GM10847 (cell line): ENCODE results near the gene PLXDC1.

Experiments
- POLR2A ChIP-seq: IDR thresholded peaks from 2 replicates; pipeline ENCODE4 v1.6.1; 2011; ENCODE audit not compliant: insufficient read length; ENCODE audit errors: extremely low read depth

PLXDC1 gene

DNA sequence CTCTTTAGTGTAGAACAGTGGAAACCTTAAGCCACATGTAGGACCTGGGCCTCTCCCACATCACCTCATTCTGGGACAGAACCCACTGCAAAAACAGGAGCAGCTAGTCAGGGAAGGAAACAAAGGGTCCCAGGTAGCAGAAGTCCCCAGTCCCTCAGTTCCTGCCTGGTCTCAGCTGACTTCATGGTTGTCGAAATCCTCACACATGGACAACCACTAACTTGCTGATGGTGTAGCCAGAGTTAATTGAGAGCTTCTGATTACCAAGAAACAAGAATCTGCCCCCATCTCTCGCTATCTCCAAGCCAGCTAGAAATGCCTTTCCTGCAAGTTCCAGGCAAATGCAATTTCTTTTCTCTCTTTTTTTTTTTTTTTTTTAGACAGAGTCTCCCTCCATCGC lies 18.1 kb upstream of the PLXDC1 start:
- TF ChIP-seq POLR2A = no peak

DNA sequence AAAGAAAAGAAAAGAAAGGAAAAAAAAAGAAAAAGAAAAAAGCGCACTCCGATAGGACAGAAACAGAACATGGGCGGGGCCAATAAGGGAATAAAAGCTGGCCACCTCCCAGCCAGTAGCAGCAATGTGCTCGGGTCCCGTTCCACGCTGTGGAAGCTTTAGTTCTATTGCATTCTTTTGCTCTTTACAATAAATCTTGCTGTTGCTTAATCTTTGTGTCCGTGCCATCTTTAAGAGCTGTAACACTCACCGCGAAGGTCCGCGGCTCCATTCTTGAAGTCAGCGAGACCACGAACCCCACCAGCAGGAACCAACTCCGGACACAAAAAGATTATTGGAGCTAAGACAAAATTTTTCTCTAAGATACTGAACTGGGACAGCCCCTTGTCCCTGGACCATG lies 17.7 kb upstream of the PLXDC1 start:
- TF ChIP-seq POLR2A = no peak

DNA sequence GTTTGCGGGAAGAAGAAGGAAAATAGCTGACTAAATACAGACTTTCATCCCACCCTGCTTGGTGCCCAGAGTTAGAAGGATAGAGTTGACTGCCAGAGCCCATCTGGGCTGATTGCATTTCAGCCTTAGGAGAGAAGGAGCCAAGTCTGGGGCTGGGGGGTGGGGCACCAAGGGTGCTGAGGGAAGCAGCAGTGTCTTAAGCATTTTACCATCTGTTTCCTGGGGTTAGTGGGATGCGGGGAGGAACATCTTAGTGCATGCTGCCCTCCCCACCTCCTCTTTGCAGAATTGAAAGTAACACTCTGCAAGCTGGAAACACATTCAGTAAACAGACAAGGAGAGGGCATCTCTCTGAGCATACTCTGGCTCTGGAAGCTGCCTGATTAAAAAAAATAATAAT lies 16.0 kb upstream of the PLXDC1 start:
- TF ChIP-seq POLR2A = no peak

DNA sequence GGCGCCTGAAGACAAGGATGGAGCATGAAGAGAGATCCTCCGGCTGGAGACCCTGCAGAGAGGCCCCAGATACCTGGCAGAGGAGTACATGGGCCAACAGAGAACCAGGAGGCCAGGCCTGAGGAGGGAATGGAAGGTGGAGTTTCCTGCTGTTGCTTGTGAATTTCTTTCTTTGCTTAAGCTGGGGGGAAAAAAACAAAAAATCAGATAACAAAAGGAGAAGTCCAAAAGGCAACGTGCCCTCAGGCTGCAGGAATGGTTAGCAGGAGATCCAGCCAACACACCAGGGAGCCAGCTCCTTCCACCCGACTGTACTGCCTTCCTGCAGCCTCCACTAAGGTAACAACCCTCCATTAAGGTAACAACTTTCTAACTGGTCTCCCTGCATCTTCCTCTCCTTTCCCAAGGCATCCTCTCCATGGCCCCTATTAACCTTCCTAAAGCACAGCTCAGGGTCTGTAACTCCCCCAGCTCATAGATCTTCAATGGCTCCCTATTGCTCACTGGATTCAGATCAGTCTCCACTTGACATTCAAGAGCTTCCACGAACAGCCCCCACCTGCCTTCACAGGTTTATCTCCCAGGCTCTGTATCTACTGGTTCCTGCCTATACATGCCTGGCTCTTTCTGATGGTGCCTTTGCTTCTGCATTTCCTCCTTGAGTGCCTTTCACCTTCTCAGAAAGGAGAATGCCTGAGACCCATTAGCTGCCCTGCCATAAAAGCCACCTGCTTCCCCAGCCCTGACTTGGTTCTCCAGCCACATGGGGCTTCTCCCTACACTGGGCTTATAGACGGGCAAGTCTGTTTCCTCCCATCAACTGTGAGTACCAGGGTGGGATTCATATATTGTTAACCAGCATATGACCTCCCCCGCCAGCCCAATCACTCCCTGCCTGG lies 15.2 kb upstream of the PLXDC1 start:
- TF ChIP-seq POLR2A = no peak

DNA sequence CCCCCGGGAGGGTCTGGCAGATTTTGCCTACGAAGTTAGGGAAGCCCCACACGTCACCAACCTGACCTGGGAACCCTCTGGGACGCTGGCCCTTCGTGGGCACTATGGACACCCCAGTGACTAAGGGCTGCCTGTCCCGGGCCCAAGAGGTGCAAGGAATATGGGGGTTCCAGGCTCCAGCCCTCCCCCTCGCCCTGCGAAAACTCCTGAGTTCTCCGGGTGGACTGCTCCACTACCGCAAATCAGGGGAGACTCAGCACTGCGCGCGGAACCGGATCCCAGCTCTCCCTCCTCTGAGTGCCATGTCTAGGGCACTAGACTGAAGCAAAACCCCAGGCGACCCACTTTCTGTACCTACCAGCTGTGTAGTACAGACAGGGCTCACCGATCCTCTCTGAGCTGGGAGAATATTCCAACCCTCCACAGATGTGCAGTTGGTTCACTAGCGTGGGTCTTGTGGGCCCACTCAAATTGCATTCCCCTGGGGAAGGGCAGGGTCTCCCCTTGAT lies 14.5 kb upstream of the PLXDC1 start, which contains the start of gene ARL5C:
Gene ARL5C (minus strand): TSS at position 321 of the 509 bp plus-strand sequence. CDS start 401 bp downstream, outside the sequence.
- TF ChIP-seq POLR2A = no peak

DNA sequence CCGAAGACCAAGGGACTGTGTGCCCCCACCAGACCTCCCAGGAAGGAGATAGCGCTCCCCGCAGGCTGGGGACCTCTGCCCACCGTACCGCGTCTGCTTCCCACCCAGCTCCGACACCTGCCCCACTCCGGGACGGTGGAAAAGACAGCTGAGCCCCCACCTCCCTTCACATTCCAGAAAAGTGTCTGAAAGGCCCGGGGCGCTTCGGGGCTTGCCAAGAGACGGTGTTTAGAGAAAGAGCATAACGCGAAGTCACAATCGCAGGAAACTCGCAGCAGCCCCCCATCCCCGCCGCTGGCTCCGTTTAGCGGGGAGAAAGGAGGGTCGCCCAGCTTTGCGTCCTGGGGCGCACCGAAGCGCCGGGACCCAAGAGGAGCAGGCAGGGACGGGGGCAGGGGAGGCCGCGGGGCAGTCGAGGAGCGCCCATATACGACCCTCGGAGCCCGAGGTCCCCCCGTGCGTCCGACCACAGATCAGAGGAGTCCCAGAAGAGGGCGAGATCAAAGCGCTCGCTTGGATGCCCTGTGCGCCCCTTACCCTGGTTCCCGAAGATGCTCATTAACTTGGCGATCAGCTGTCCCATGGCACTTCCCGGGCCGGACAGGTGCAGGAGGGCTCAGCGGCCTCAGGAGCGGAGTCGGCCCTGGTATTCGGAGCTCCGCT lies 13.9 kb upstream of the PLXDC1 start:
- no peak for TF ChIP-seq POLR2A

DNA sequence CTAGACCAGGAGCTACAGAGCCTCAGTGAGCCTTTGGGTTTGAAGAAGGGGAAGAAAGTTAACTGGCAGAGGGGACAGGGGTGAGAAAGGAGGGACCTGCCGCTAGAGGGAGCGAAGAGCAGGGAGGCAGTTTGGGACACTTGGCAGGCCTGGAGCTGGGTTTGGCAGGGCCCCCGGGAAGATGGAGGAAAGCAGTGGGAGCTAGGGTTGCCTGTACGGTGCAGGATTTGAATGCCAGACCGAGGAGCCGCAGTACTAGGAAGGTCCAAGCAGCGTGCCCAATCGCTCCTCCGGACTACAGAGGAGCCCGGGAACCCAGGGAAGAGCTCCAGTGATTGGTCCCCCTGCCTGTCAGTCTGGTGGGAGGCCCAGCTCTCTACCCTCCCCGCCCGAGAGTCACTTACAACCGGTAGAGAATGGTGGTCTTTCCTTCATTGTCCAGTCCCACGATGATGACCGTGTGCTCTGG lies 13.3 kb upstream of the PLXDC1 start:
- no peak for TF ChIP-seq POLR2A

DNA sequence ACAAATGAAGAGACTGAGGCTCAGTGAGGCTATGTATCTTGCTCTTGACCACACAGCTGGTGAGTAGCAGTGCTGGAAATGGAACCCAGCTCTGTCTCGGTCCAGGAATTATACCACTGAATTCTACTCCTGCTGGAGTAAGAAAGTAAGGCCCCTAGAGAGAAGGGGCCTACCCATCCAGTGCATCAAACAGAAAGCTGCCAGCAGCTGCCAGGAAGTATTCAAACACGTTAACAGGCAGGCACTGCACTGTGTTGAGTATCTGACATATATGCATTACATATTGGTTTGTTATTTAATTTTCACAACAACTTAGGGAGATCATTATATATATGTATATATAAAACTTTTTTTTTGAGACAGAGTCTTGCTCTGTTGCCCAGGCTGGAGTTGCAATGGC lies 10.5 kb upstream of the PLXDC1 start:
- no peak for TF ChIP-seq POLR2A

DNA sequence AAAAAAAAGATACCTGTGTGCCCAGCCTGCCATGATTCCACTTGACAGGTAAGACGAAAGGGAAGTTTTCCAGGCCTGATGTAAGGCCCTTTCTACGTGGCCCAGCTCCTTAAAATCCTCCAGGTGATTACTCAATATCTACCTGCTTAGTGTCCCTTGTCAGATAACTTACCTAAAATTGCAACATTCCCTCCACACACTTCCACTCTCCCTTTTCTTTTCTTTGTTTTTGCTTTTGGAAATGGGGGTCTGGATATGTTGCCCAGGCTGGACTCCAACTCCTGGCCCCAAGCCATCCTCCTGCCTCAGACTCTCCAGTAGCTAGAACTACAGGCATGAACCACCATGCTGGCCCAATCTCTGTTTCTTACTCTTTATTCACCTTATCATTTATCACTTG lies 7.2 kb upstream of the PLXDC1 start:
- TF ChIP-seq POLR2A = no peak

DNA sequence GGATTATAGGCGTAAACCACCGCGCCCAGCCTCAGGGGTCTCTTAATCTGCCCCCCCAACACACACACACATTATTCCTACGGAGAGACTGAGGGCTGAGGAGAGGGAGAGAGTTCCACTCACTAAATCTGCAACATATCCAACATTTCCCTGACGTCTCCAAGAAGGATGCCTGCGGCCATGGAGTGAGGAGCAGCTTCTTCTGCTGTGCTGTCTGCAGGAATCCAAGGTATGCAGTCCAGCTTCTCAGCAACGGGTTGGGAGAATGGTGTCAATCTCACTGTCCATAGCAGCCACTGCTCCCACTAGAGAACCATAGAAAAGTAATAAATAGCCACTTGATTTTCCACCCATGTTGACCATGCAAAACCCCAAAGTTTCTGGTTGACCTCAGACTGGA lies 5.1 kb upstream of the PLXDC1 start:
- TF ChIP-seq POLR2A = no peak

DNA sequence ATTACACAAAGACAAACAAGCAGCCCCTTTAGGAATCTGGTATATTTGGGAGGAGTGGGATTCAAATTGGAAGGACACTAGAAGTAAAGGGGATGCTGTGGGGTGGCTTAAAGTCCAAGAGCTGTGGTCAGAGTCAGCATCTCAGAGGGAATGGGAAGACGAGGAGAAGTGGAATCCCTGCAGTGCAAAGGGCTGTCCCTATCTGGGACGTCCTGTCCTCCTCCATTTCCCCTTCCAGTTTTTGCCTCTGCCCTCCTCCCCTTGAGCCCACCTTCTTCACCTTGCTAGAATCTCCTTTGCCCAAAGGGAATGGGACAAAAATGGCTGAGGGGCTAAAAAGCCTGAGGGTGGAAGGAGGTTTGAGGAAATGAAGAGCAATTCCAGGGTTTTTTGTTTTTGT lies 4.2 kb upstream of the PLXDC1 start:
- no peak for TF ChIP-seq POLR2A

DNA sequence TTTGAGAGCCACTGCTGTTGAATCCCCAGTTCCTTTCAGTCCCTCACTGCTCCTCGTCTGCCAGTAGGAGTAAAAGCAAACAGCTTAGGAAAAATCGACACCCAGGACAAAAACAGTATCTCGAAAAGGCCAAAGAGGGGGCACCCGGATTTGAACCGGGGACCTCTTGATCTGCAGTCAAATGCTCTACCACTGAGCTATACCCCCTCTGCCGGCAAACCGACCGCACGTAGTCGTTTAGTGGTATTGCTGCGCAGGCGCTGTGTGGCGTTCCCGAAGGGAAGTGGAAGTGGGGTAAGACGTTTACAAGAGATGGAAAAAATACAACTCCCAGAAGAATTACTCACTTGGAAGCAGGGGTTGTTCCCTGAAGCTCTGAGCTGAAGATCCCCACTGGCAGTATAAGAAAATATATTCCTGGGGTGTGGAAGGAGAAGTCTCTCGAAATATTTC lies 2.2 kb upstream of the PLXDC1 start:
- no peak for TF ChIP-seq POLR2A

DNA sequence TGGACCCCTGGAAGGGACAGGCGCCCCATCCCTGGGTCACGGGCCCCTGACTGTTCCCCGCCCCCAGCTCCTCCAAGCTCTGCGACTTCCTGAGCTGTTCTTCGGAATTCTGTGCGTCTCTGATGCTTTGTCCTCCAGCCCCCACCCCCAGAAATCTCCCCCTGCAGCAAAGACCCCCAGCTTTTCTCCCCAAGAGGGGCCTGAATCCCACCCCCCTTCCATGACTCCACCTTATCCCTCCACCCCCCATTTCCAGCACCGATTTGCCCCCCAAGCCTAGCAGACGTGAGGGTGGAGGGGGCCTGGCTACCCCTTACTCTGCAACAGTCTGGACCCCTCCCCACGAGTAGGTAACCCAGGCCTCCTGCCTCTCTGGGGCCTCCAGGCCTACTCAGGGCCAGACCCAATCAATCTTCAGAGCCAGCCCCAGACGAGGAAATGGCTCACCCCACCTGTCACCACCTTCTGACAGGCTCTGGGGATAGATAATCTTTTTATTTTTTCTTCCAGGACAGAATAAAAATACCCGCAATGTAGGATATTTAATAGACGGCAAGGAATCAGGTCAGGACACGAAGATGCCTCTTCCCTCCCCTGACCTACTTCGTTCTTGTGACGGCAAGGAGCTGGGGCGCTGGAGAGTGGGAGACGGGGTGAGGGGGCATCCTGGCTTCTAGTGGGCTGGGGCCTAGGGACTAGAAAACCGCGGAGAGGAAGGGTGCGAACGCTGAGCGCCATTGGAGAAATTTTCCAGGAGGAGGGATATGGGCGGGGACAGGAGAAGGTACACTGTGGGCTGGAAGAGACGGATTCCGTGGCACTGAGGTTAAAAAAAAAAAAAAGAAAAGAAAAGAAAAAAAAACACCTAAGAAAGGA lies 744 bp upstream of the PLXDC1 start:
- no peak for TF ChIP-seq POLR2A

DNA sequence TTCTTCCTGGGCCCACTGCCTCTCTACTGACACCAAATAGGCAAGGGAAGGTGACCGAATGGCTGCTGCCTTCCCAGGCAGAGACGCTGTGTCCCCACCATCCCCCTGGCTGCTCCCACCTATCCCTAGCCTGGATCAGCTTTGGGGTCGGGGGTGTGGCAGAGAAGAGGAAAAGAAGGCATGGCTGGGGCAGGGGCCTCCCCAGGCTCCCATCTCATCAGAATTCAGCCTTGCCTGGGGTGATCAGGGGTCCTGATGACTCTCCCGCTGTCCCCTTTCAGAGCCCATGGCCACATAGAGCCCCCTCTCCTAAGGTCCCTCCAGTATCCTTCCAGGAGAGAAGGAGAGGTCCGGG lies 665 bp downstream of the PLXDC1 start:
- no peak for TF ChIP-seq POLR2A

DNA sequence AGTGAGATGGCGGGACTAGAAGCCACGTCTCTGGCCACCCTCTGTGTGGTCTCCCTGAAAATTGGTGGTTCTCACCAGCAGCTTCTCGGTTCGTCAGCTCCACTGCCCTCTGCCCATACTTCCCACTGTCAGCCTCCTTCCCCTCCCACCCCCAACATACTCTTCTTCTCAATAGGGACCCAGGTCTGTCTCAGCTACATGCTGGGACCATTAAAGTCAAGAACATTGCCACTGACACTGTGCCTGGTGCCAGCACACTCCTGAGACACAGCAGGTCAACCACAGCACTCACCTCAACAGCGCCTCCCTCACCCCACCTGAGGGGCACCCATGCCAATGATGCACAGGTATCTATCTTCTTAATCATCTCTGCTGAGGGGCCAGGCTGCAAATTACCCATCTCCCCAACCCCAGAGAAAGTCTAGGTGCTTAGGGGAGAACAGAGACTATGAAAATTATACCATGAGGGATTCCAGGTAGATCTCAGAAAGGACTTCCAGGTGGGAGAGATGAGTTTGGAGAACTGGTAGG lies 1.3 kb downstream of the PLXDC1 start:
- TF ChIP-seq POLR2A = no peak
